ENCODE measurements around the gene ARHGEF18.

The ARHGEF18 gene

GRCh38 chr19:7395360-7396066 is 46.8 kb downstream of the ARHGEF18 start:
- Histone ChIP-seq H3K9me3 (ENCODE audit: insufficient read depth, low read length, severe bottlenecking) (no peaks in the 10 kb centered on the region), H3K79me2 (ENCODE audit: insufficient read depth, low read length) (peaks cover 49% of the 10 kb centered on the region), H3K27me3 (ENCODE audit: insufficient read depth, low read length, poor library complexity) (no peaks in the 10 kb centered on the region), H2AFZ (ENCODE audit: low read depth, low read length) (peak overlapping the region; percentile 70), H3K4me3 (ENCODE audit: low read depth in 1 of 2, low read length in 2 of 2) (peak overlapping the region; percentile 69 to 79), H3K27ac (ENCODE audit: low read length) (peak overlapping the region; percentile 74), H3K4me1 (ENCODE audit: insufficient read depth, low read length) (peaks cover 23% of the 10 kb centered on the region), H3K4me2 (ENCODE audit: insufficient read depth, low read length) (peak overlapping the region; percentile 90), H3K9ac (ENCODE audit: low read depth, low read length) (peak overlapping the region; percentile 93), H3K36me3 (ENCODE audit: insufficient read depth, low read length) (no peaks in the 10 kb centered on the region; the same call in 1 of the 2 replicates), H4K20me1 (ENCODE audit: insufficient read depth, low read length) (peaks cover 9% of the 10 kb centered on the region; the same call in 1 of the 2 replicates)
- peak; percentile 32 for ATAC-seq (ENCODE audit: insufficient read depth, low read depth)
- DNase-seq: peak; percentile 20
- no peak for TF ChIP-seq EZH2 (IDR thresholded peaks at IDR 0.05; ENCODE audit: borderline replicate concordance, low read depth, low read length, severe bottlenecking)
- TF ChIP-seq CTCF (IDR thresholded peaks at IDR 0.05; ENCODE audit: borderline replicate concordance, extremely low read depth, low read length, poor library complexity, severe bottlenecking): no peak

GRCh38 chr19:7397687-7398086 is 49.0 kb downstream of the ARHGEF18 start:
- no peak for ATAC-seq (ENCODE audit: insufficient read depth, low read depth)
- Histone ChIP-seq H3K9me3 (ENCODE audit: insufficient read depth, low read length, severe bottlenecking) (no peaks in the 10 kb centered on the region), H4K20me1 (ENCODE audit: insufficient read depth, low read length) (peaks cover 25% of the 10 kb centered on the region), H3K4me1 (ENCODE audit: insufficient read depth, low read length) (peaks cover 23% of the 10 kb centered on the region), H2AFZ (ENCODE audit: low read depth, low read length) (no peak overlapping the region), H3K4me2 (ENCODE audit: insufficient read depth, low read length) (no peak overlapping the region), H3K79me2 (ENCODE audit: insufficient read depth, low read length) (peaks cover 71% of the 10 kb centered on the region), H3K36me3 (ENCODE audit: insufficient read depth, low read length) (peaks cover 10% of the 10 kb centered on the region), H3K4me3 (ENCODE audit: low read depth in 1 of 2, low read length in 2 of 2) (no peak overlapping the region), H3K27ac (ENCODE audit: low read length) (no peak overlapping the region), H3K9ac (ENCODE audit: low read depth, low read length) (no peak overlapping the region), H3K27me3 (ENCODE audit: insufficient read depth, low read length, poor library complexity) (no peaks in the 10 kb centered on the region)
- no peak for TF ChIP-seq CTCF (IDR thresholded peaks at IDR 0.05; ENCODE audit: borderline replicate concordance, extremely low read depth, low read length, poor library complexity, severe bottlenecking)
- TF ChIP-seq EZH2 (IDR thresholded peaks at IDR 0.05; ENCODE audit: borderline replicate concordance, low read depth, low read length, severe bottlenecking): no peak
- no peak for DNase-seq

Data from DND-41 (cell line).